ENCODE measurements around the gene VASH2. TPM values are rescaled to one million over a fixed set of nuclear protein-coding genes. Genes with fewer than 3 reads are reported as not detected.

VASH2 gene
- total RNA-seq, 1 donor from 2014 or later, result 1.2 TPM

DNA sequence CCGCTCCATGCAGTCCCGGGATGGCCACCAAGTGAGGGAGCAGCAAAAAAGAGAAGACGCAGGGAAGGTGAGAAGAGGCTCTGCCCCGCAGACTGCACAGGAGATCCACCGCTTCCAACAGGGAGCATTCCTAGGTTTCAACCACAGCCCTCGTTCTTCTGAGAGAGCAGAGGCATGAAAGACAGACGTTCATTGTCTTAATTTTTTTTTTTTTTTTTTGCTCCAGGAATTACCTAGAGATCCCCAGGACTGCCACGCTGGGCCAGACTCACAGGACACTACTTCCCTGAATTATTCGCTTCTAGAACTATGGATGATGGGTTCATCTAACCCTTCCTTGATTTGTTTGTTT, 33.2 kb upstream of the VASH2 start:
- Histone ChIP-seq H3K27ac (replicated peaks) (no peak overlapping the region), H3K36me3 (no peaks in the 10 kb centered on the region), H3K4me1 (peaks cover 8% of the 10 kb centered on the region), H3K27me3 (ENCODE audit: low read depth) (peaks cover 45% of the 10 kb centered on the region), H3K9me3 (replicated peaks) (no peaks in the 10 kb centered on the region), H3K4me3 (peak overlapping the region; percentile 45)
- intact Hi-C loops (cut with micrococcal nuclease), result no loop called here
- TF ChIP-seq, protein P1, sequence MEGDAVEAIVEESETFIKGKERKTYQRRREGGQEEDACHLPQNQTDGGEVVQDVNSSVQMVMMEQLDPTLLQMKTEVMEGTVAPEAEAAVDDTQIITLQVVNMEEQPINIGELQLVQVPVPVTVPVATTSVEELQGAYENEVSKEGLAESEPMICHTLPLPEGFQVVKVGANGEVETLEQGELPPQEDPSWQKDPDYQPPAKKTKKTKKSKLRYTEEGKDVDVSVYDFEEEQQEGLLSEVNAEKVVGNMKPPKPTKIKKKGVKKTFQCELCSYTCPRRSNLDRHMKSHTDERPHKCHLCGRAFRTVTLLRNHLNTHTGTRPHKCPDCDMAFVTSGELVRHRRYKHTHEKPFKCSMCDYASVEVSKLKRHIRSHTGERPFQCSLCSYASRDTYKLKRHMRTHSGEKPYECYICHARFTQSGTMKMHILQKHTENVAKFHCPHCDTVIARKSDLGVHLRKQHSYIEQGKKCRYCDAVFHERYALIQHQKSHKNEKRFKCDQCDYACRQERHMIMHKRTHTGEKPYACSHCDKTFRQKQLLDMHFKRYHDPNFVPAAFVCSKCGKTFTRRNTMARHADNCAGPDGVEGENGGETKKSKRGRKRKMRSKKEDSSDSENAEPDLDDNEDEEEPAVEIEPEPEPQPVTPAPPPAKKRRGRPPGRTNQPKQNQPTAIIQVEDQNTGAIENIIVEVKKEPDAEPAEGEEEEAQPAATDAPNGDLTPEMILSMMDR (IDR thresholded peaks at IDR 0.05; ENCODE audit: borderline replicate concordance), result no peak
- no peak for DNase-seq

DNA sequence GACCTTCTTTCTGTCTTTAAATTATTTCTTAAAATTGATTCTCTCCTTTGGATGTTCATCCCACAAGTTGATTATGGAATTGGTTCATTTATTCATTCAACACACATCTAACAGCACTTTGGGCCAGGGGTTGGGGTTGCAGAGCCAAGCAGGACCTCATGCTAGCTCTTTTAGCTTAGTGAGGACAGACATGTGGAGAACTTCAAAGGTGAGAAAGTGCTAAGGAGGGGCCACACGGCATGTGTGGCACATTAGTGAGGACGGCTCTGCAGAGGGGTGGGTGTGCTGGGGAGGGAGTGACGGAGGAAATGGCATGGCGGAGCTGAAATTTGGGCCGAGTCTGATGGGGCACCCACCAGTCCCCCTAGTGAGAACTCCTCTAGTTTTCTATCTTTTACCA, 32.5 kb upstream of the VASH2 start:
- intact Hi-C loops (cut with micrococcal nuclease), result no loop called here
- no peak for DNase-seq
- TF ChIP-seq, protein P1 (IDR thresholded peaks at IDR 0.05; ENCODE audit: borderline replicate concordance), result no peak
- Histone ChIP-seq H3K36me3 (no peaks in the 10 kb centered on the region), H3K27ac (replicated peaks) (no peak overlapping the region), H3K4me1 (peaks cover 8% of the 10 kb centered on the region), H3K9me3 (replicated peaks) (no peaks in the 10 kb centered on the region), H3K27me3 (ENCODE audit: low read depth) (peaks cover 52% of the 10 kb centered on the region), H3K4me3 (no peak overlapping the region)

DNA sequence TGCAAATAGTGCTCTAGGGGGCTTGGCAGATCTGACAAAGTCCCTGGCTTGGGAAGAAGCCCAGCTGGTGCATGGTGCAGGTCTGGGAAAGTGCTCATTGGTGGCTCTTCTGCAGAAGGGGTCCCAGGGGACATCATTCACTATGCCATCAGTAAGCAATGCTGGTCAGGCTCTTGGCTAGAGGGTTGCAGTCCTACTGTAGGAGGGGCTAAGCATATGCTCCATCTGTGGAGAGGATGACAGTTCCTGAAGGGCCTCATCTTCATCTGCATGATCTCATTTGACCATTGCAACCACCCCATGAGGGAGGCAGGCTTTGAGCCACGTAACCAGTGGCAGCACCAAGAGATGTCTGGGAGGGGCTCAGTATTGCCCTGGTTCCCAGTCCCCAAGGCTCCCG, 31.5 kb upstream of the VASH2 start:
- DNase-seq, result no peak
- intact Hi-C loops (cut with micrococcal nuclease), result no loop called here
- H3K27ac ChIP-seq (replicated peaks), result no peak overlapping the region
- H3K4me3 ChIP-seq, result no peak overlapping the region
- TF ChIP-seq, protein P1 (IDR thresholded peaks at IDR 0.05; ENCODE audit: borderline replicate concordance), result no peak
- peaks cover 8% of the 10 kb centered on the region for H3K4me1 ChIP-seq
- H3K27me3 ChIP-seq (ENCODE audit: low read depth), result peaks cover 61% of the 10 kb centered on the region
- no peaks in the 10 kb centered on the region for H3K9me3 ChIP-seq (replicated peaks)
- no peaks in the 10 kb centered on the region for H3K36me3 ChIP-seq

DNA sequence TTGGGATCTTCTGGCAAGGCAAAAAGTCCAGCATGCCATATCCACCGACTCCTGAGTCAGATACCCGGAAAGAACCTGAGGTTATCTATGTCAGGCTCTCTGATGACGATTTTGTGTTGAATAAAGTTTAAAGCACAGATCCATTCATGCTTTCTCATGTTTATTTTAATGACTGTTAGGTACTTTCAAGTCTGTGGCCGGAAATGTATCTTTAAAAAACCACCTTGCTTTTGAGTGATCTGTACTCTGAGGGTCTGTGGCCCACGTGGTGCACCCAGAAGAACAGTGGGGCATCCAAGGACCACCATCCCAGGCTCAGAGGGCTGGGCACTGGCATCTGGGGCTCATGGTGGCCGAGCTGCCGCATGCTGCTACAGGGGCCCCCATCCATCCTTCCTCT, 30.1 kb upstream of the VASH2 start:
- H3K9me3 ChIP-seq (replicated peaks), result no peaks in the 10 kb centered on the region
- intact Hi-C loops (cut with micrococcal nuclease), result no loop called here
- H3K27ac ChIP-seq (replicated peaks), result no peak overlapping the region
- no peaks in the 10 kb centered on the region for H3K36me3 ChIP-seq
- H3K27me3 ChIP-seq (ENCODE audit: low read depth), result peaks cover 69% of the 10 kb centered on the region
- H3K4me3 ChIP-seq, result no peak overlapping the region
- peaks cover 8% of the 10 kb centered on the region for H3K4me1 ChIP-seq
- no peak for DNase-seq
- TF ChIP-seq, protein P1 (IDR thresholded peaks at IDR 0.05; ENCODE audit: borderline replicate concordance), result no peak

DNA sequence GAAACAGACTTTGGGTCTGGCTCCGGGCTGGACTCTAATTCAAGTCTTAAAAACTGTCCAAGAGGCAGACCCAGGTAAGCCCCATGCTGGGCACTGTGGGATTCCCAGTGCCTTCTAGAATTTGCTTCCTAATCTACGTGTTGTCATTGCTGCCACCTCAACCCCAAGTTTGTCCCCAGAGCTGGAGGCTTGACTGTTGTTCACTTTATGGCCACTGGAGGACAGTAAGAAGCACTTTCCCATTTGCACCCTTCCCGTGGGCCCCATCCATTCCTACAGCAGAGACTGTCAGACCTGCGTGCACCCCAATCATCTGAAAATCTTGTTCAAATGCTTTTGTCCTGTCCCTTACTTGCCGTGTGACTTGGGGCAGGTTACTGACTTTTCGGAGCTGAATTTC, 29.4 kb upstream of the VASH2 start:
- peaks cover 5% of the 10 kb centered on the region for H3K4me1 ChIP-seq
- TF ChIP-seq, protein P1 (IDR thresholded peaks at IDR 0.05; ENCODE audit: borderline replicate concordance), result peak; percentile 41
- no peak overlapping the region for H3K27ac ChIP-seq (replicated peaks)
- H3K36me3 ChIP-seq, result no peaks in the 10 kb centered on the region
- H3K4me3 ChIP-seq, result no peak overlapping the region
- H3K27me3 ChIP-seq (ENCODE audit: low read depth), result peaks cover 64% of the 10 kb centered on the region
- no peak for DNase-seq
- H3K9me3 ChIP-seq (replicated peaks), result no peaks in the 10 kb centered on the region
- intact Hi-C loops (cut with micrococcal nuclease), result no loop called here

DNA sequence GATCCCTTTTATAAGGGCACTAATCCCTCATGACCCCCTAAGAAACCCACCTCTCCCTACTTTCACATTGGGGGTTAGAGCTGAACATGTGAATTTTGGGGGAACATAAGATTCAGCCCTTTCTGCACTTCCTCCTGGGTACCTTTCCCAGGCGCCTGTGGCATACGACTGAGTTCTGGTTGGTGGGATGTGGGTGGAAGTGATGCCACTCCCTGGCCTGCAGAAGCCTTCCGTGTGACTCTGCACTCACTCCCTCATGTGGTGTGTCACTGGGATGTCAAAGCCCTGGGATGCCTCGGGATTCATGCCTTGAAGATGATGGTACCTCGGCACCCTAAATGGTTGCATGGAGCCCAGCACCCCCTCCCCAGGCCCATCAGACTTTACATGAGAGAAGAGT, 28.3 kb upstream of the VASH2 start:
- DNase-seq, result no peak
- Histone ChIP-seq H3K27ac (replicated peaks) (no peak overlapping the region), H3K4me1 (no peaks in the 10 kb centered on the region), H3K27me3 (ENCODE audit: low read depth) (peaks cover 56% of the 10 kb centered on the region), H3K9me3 (replicated peaks) (peaks cover 7% of the 10 kb centered on the region), H3K36me3 (no peaks in the 10 kb centered on the region), H3K4me3 (no peak overlapping the region)
- TF ChIP-seq, protein P1 (IDR thresholded peaks at IDR 0.05; ENCODE audit: borderline replicate concordance), result no peak
- intact Hi-C loops (cut with micrococcal nuclease), result no loop called here

Measured in left ventricle myocardium inferior (tissue), 1 donor.